GM12878 (cell line): ENCODE data around the gene NOP9. TPM values are rescaled to one million over a fixed set of nuclear protein-coding genes. Genes with fewer than 3 reads are reported as not detected.

Experiments used
- CBFB ChIP-seq: IDR thresholded peaks from 2 replicates; pipeline ENCODE4 v1.6.1; 2016; ENCODE audit warnings: antibody characterized with exemption, low read depth
- DPF2 ChIP-seq: fragments of 450-650 bp; IDR thresholded peaks from 2 replicates; pipeline ENCODE4 v1.6.1; 2017; ENCODE audit warnings: mild to moderate bottlenecking
- ETV6 ChIP-seq, 2 experiments: fragments of 450-650 bp in 1 of 2; IDR thresholded peaks in 1 of 2; conservative IDR thresholded peaks in 1 of 2; 2 replicates each; pipeline ENCODE4 v1.6.1; 2014; ENCODE audit warnings: antibody characterized with exemption in 1 of 2, borderline replicate concordance in 1 of 2, low read depth in 1 of 2, mild to moderate bottlenecking in 1 of 2, moderate library complexity in 1 of 2
- EZH2 ChIP-seq: IDR thresholded peaks from 2 replicates; pipeline ENCODE4 v1.6.1; 2012; ENCODE audit warnings: low read depth, mild to moderate bottlenecking, control low read depth, inconsistent platforms, low read length, borderline replicate concordance; ENCODE audit not compliant: control insufficient read depth
- GATAD2B ChIP-seq: fragments of 450-650 bp; conservative IDR thresholded peaks from 2 replicates; pipeline ENCODE4 v1.6.1; 2017; ENCODE audit warnings: low read depth, mild to moderate bottlenecking, moderate library complexity
- HDGF ChIP-seq: fragments of 450-650 bp; IDR thresholded peaks from 2 replicates; pipeline ENCODE4 v1.6.1; 2016; ENCODE audit warnings: antibody characterized with exemption
- IKZF1 ChIP-seq: fragments of 450-650 bp; conservative IDR thresholded peaks from 2 replicates; pipeline ENCODE4 v1.6.1; 2017; ENCODE audit warnings: antibody characterized with exemption, mild to moderate bottlenecking
- JUND ChIP-seq: IDR thresholded peaks from 2 replicates; pipeline ENCODE4 v1.6.1; 2012; ENCODE audit warnings: low read depth, mild to moderate bottlenecking, low read length, improper control_type of control experiment, moderate library complexity
- SIX5 ChIP-seq: IDR thresholded peaks from 2 replicates; pipeline ENCODE4 v1.6.1; 2011; ENCODE audit warnings: mild to moderate bottlenecking, low read depth, low read length, moderate library complexity; ENCODE audit not compliant: severe bottlenecking
- SRF ChIP-seq, 2 experiments: IDR thresholded peaks; 2 replicates each; pipeline ENCODE4 v1.6.1; 2011; ENCODE audit warnings: low read depth in 2 of 2, low read length in 2 of 2, mild to moderate bottlenecking in 1 of 2, moderate library complexity in 1 of 2
- YBX1 ChIP-seq: fragments of 450-650 bp; IDR thresholded peaks from 2 replicates; pipeline ENCODE4 v1.6.1; 2016; ENCODE audit warnings: antibody characterized with exemption
- ZNF217 ChIP-seq: fragments of 450-650 bp; IDR thresholded peaks from 2 replicates; pipeline ENCODE4 v1.6.1; 2017; ENCODE audit warnings: antibody characterized with exemption, mild to moderate bottlenecking
- ZZZ3 ChIP-seq: IDR thresholded peaks from 2 replicates; pipeline ENCODE4 v1.6.1; 2011; ENCODE audit warnings: low read depth; ENCODE audit not compliant: control insufficient read depth, insufficient read length
- polyA plus RNA-seq, 11 experiments: library from polyadenylated mRNA; depleted of rRNA in 4 of 11; unstranded in 6 of 11; stranded (reverse) in 5 of 11; fragments of >200 nt; fragmentation: Nextera tagmentation in 4 of 11; fragmentation: Illumina TruSeq in 1 of 11; extraction: Ambion mirVana in 4 of 11; extraction: Trizol in 1 of 11; gene quantifications; 1 replicate in 1 of 11; 2 replicates in 10 of 11; pipeline versions ENCODE4 v1.2.1 to v1.2.3, GENCODE V29; 2011 to 2016; ENCODE audit warnings: inconsistent platforms in 2 of 11, missing spikeins in 2 of 11, low read depth in 1 of 11
- total RNA-seq, 4 experiments: library from RNA; depleted of rRNA in 3 of 4; stranded (reverse); fragments of >200 nt in 3 of 4; fragmentation: Illumina TruSeq in 1 of 4; extraction: Trizol in 1 of 4; gene quantifications; 2 replicates each; pipeline versions ENCODE4 v1.2.1 to v1.2.3, GENCODE V29; 2013 to 2021
- TF ChIP-seq, protein P1 (sequence below): fragments of 450-650 bp; IDR thresholded peaks from 2 replicates; pipeline ENCODE4 v1.6.1; 2016; ENCODE audit warnings: mild to moderate bottlenecking
- TF ChIP-seq, protein P2 (sequence below): fragments of 450-650 bp; IDR thresholded peaks from 2 replicates; pipeline ENCODE4 v1.6.1; 2017; ENCODE audit warnings: mild to moderate bottlenecking
- TF ChIP-seq, protein P3 (sequence below): IDR thresholded peaks from 2 replicates; pipeline ENCODE4 v1.6.1; 2011; ENCODE audit warnings: borderline replicate concordance, low read depth, mild to moderate bottlenecking, moderate library complexity, mixed read lengths, low read length; ENCODE audit not compliant: insufficient read depth; ENCODE audit errors: extremely low read length
- TF ChIP-seq, protein P4 (sequence below), 3 experiments: IDR thresholded peaks in 2 of 3; conservative IDR thresholded peaks in 1 of 3; 2 replicates each; pipeline ENCODE4 v1.5.1; 2011; ENCODE audit warnings: low read depth in 3 of 3, low read length in 3 of 3, mild to moderate bottlenecking in 3 of 3, control low read depth in 2 of 3, moderate library complexity in 2 of 3, inconsistent platforms in 1 of 3, mixed read lengths in 1 of 3; ENCODE audit not compliant: control insufficient read depth in 2 of 3, insufficient read depth in 1 of 3; ENCODE audit errors: extremely low read depth in 1 of 3
- TF ChIP-seq, protein P5 (sequence below): fragments of 450-650 bp; formaldehyde crosslinking; IDR thresholded peaks from 2 replicates; pipeline ENCODE4 v1.5.0; 2022; ENCODE audit warnings: mild to moderate bottlenecking, missing genetic modification characterization

NOP9 gene
- total and polyA plus RNA-seq, 10 of the 15 experiments (the other 5 are each of a cell fraction or from before 2014, with no cell fraction given) = 2.4 to 43.9 (median 20.3) TPM

DNA sequence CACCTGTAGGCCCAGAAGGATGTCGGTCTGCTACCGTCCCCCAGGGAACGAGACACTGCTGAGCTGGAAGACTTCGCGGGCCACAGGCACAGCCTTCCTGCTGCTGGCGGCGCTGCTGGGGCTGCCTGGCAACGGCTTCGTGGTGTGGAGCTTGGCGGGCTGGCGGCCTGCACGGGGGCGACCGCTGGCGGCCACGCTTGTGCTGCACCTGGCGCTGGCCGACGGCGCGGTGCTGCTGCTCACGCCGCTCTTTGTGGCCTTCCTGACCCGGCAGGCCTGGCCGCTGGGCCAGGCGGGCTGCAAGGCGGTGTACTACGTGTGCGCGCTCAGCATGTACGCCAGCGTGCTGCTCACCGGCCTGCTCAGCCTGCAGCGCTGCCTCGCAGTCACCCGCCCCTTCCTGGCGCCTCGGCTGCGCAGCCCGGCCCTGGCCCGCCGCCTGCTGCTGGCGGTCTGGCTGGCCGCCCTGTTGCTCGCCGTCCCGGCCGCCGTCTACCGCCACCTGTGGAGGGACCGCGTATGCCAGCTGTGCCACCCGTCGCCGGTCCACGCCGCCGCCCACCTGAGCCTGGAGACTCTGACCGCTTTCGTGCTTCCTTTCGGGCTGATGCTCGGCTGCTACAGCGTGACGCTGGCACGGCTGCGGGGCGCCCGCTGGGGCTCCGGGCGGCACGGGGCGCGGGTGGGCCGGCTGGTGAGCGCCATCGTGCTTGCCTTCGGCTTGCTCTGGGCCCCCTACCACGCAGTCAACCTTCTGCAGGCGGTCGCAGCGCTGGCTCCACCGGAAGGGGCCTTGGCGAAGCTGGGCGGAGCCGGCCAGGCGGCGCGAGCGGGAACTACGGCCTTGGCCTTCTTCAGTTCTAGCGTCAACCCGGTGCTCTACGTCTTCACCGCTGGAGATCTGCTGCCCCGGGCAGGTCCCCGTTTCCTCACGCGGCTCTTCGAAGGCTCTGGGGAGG is 11.3 kb downstream of the NOP9 start, which contains the start of gene LTB4R (continued):
- no peak for TF ChIP-seq JUND
- no peak for TF ChIP-seq ZZZ3
- TF ChIP-seq CBFB = no peak
- TF ChIP-seq SIX5 = no peak
- TF ChIP-seq, protein P1, sequence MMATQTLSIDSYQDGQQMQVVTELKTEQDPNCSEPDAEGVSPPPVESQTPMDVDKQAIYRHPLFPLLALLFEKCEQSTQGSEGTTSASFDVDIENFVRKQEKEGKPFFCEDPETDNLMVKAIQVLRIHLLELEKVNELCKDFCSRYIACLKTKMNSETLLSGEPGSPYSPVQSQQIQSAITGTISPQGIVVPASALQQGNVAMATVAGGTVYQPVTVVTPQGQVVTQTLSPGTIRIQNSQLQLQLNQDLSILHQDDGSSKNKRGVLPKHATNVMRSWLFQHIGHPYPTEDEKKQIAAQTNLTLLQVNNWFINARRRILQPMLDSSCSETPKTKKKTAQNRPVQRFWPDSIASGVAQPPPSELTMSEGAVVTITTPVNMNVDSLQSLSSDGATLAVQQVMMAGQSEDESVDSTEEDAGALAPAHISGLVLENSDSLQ = peak; percentile 47; the same call in 1 of the 2 replicates
- no peak for TF ChIP-seq HDGF
- peak; percentile 72; the same call in 1 of the 2 replicates for TF ChIP-seq IKZF1
- TF ChIP-seq, protein P2, sequence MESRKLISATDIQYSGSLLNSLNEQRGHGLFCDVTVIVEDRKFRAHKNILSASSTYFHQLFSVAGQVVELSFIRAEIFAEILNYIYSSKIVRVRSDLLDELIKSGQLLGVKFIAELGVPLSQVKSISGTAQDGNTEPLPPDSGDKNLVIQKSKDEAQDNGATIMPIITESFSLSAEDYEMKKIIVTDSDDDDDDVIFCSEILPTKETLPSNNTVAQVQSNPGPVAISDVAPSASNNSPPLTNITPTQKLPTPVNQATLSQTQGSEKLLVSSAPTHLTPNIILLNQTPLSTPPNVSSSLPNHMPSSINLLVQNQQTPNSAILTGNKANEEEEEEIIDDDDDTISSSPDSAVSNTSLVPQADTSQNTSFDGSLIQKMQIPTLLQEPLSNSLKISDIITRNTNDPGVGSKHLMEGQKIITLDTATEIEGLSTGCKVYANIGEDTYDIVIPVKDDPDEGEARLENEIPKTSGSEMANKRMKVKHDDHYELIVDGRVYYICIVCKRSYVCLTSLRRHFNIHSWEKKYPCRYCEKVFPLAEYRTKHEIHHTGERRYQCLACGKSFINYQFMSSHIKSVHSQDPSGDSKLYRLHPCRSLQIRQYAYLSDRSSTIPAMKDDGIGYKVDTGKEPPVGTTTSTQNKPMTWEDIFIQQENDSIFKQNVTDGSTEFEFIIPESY = no peak
- no peak; the same call in none of the 2 replicates for TF ChIP-seq DPF2
- no peak for TF ChIP-seq ETV6 (conservative IDR thresholded peaks at IDR 0.05 in 1 of 2, IDR thresholded peaks at IDR 0.05 in 1 of 2; ENCODE audit: borderline replicate concordance in 1 of 2, low read depth in 1 of 2)
- TF ChIP-seq, protein P3, sequence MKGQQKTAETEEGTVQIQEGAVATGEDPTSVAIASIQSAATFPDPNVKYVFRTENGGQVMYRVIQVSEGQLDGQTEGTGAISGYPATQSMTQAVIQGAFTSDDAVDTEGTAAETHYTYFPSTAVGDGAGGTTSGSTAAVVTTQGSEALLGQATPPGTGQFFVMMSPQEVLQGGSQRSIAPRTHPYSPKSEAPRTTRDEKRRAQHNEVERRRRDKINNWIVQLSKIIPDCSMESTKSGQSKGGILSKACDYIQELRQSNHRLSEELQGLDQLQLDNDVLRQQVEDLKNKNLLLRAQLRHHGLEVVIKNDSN = no peak
- no peak for TF ChIP-seq EZH2
- no peak for TF ChIP-seq YBX1
- TF ChIP-seq GATAD2B = no peak
- no peak for TF ChIP-seq SRF (IDR thresholded peaks at IDR 0.05; ENCODE audit: low read depth in 2 of 2, low read length in 2 of 2)
- TF ChIP-seq, protein P4, sequence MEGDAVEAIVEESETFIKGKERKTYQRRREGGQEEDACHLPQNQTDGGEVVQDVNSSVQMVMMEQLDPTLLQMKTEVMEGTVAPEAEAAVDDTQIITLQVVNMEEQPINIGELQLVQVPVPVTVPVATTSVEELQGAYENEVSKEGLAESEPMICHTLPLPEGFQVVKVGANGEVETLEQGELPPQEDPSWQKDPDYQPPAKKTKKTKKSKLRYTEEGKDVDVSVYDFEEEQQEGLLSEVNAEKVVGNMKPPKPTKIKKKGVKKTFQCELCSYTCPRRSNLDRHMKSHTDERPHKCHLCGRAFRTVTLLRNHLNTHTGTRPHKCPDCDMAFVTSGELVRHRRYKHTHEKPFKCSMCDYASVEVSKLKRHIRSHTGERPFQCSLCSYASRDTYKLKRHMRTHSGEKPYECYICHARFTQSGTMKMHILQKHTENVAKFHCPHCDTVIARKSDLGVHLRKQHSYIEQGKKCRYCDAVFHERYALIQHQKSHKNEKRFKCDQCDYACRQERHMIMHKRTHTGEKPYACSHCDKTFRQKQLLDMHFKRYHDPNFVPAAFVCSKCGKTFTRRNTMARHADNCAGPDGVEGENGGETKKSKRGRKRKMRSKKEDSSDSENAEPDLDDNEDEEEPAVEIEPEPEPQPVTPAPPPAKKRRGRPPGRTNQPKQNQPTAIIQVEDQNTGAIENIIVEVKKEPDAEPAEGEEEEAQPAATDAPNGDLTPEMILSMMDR (IDR thresholded peaks at IDR 0.05 in 2 of 3, conservative IDR thresholded peaks at IDR 0.05 in 1 of 3; ENCODE audit: control insufficient read depth in 2 of 3, extremely low read depth in 1 of 3, insufficient read depth in 1 of 3, low read depth in 3 of 3, low read length in 3 of 3) = peak; percentile 10 to 40 (median 29); a peak in 3 of 6 replicates
- TF ChIP-seq ZNF217 = no peak
- TF ChIP-seq, protein P5, sequence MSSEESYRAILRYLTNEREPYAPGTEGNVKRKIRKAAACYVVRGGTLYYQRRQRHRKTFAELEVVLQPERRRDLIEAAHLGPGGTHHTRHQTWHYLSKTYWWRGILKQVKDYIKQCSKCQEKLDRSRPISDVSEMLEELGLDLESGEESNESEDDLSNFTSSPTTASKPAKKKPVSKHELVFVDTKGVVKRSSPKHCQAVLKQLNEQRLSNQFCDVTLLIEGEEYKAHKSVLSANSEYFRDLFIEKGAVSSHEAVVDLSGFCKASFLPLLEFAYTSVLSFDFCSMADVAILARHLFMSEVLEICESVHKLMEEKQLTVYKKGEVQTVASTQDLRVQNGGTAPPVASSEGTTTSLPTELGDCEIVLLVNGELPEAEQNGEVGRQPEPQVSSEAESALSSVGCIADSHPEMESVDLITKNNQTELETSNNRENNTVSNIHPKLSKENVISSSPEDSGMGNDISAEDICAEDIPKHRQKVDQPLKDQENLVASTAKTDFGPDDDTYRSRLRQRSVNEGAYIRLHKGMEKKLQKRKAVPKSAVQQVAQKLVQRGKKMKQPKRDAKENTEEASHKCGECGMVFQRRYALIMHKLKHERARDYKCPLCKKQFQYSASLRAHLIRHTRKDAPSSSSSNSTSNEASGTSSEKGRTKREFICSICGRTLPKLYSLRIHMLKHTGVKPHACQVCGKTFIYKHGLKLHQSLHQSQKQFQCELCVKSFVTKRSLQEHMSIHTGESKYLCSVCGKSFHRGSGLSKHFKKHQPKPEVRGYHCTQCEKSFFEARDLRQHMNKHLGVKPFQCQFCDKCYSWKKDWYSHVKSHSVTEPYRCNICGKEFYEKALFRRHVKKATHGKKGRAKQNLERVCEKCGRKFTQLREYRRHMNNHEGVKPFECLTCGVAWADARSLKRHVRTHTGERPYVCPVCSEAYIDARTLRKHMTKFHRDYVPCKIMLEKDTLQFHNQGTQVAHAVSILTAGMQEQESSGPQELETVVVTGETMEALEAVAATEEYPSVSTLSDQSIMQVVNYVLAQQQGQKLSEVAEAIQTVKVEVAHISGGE (CRISPR knock-in tag) = no peak
